Osteoblast (primary cell): Measurements from ENCODE around the gene NELFE. TPM values are rescaled to one million over a fixed set of nuclear protein-coding genes. Genes with fewer than 3 reads are reported as not detected.
"Not testable (repeated sequence)": the region's sequence is repeated elsewhere in the genome, so short reads cannot be mapped to it uniquely, and the experiment has no call there.

Experiments
- DNase-seq: peaks from one replicate; pipeline ENCODE4 v3.0.0; 2011; ENCODE audit warnings: low spot score, mixed read lengths; ENCODE audit not compliant: insufficient read length; ENCODE audit errors: missing footprints
- H2AFZ ChIP-seq: 2 replicates; pipeline ENCODE4 v1.6.0; 2011; ENCODE audit warnings: mild to moderate bottlenecking, low read length
- H3K27ac ChIP-seq: 2 replicates; pipeline ENCODE4 v1.5.1; 2011; ENCODE audit warnings: mild to moderate bottlenecking, low read depth, low read length, moderate library complexity
- H3K27me3 ChIP-seq: 2 replicates; pipeline ENCODE4 v1.6.0; 2012; ENCODE audit warnings: mild to moderate bottlenecking, control low read depth, inconsistent platforms, low read length, moderate library complexity; ENCODE audit not compliant: insufficient read depth
- H3K36me3 ChIP-seq: 2 replicates; pipeline ENCODE4 v1.5.1; 2011; ENCODE audit warnings: mild to moderate bottlenecking, low read length, control low read depth, moderate library complexity; ENCODE audit not compliant: insufficient read depth
- H3K4me1 ChIP-seq: 2 replicates; pipeline ENCODE4 v1.5.1; 2011; ENCODE audit warnings: mild to moderate bottlenecking, low read length, control low read depth, moderate library complexity; ENCODE audit not compliant: insufficient read depth
- H3K4me2 ChIP-seq: 2 replicates; pipeline ENCODE4 v1.6.0; 2011; ENCODE audit warnings: mild to moderate bottlenecking, low read length; ENCODE audit not compliant: insufficient read depth
- H3K4me3 ChIP-seq: fragments of 200-600 bp; sonication (generic); 3 replicates; pipeline ENCODE4 v1.5.1; 2012; ENCODE audit warnings: mild to moderate bottlenecking, low read length, inconsistent platforms; ENCODE audit not compliant: insufficient read depth
- H3K79me2 ChIP-seq: 2 replicates; pipeline ENCODE4 v1.6.0; 2012; ENCODE audit warnings: mild to moderate bottlenecking, low read length, control low read depth, inconsistent platforms; ENCODE audit not compliant: insufficient read depth
- H3K9me3 ChIP-seq: 2 replicates; pipeline ENCODE4 v1.5.1; 2011; ENCODE audit warnings: low read depth, low read length, control low read depth
- H4K20me1 ChIP-seq: 2 replicates; pipeline ENCODE4 v1.6.0; 2012; ENCODE audit warnings: mild to moderate bottlenecking, low read length, control low read depth; ENCODE audit not compliant: insufficient read depth
- total RNA-seq: library from RNA; depleted of rRNA; stranded (reverse); fragments of >200 nt; gene quantifications from 2 replicates; pipeline ENCODE4 v1.2.3, GENCODE V29; 2012

Gene NELFE
- total RNA-seq, 1 donor = 86.5 TPM

- H3K4me3 ChIP-seq, H4K20me1 ChIP-seq, H3K9me3 ChIP-seq, DNase-seq, H3K36me3 ChIP-seq, H2AFZ ChIP-seq, H3K27me3 ChIP-seq, H3K4me1 ChIP-seq, H3K4me2 ChIP-seq, H3K79me2 ChIP-seq, H3K27ac ChIP-seq: not testable (repeated sequence)
These were observed 44.5 kb upstream of the NELFE start for GRCh38 chr6:32003301-32003700.

GRCh38 chr6:32002546-32003268 lies 43.9 kb upstream of the NELFE start:
- not testable (repeated sequence) for H3K36me3 ChIP-seq, H3K4me1 ChIP-seq, H3K27ac ChIP-seq, H3K9me3 ChIP-seq, H2AFZ ChIP-seq, H3K79me2 ChIP-seq, DNase-seq, H3K4me3 ChIP-seq, H3K27me3 ChIP-seq, H3K4me2 ChIP-seq, H4K20me1 ChIP-seq

- H3K27me3 ChIP-seq, H3K4me3 ChIP-seq, H3K79me2 ChIP-seq, H3K27ac ChIP-seq, H4K20me1 ChIP-seq, DNase-seq, H3K36me3 ChIP-seq, H3K4me2 ChIP-seq, H3K9me3 ChIP-seq, H2AFZ ChIP-seq, H3K4me1 ChIP-seq: not testable (repeated sequence)
These were observed 37.6 kb upstream of the NELFE start for GRCh38 chr6:31996385-31996784.

DNA sequence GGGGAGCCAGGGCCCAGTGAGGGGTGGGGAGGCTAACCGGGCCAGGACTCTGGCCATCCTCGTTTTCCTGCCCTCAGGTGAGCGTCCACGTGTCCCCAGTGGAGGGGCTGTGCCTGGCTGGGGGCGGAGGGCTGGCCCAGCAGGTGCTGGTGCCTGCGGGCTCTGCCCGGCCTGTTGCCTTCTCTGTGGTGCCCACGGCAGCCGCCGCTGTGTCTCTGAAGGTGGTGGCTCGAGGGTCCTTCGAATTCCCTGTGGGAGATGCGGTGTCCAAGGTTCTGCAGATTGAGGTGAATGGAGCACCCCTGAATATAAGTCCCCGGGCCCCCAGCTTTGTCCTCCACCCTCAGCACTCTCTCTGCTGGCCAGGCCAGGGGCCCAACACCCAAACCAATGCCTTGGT lies 35.6 kb upstream of the NELFE start:
- DNase-seq, H3K4me1 ChIP-seq, H3K4me3 ChIP-seq, H3K79me2 ChIP-seq, H3K36me3 ChIP-seq, H3K9me3 ChIP-seq, H2AFZ ChIP-seq, H3K4me2 ChIP-seq, H3K27me3 ChIP-seq, H4K20me1 ChIP-seq, H3K27ac ChIP-seq: not testable (repeated sequence)

DNA sequence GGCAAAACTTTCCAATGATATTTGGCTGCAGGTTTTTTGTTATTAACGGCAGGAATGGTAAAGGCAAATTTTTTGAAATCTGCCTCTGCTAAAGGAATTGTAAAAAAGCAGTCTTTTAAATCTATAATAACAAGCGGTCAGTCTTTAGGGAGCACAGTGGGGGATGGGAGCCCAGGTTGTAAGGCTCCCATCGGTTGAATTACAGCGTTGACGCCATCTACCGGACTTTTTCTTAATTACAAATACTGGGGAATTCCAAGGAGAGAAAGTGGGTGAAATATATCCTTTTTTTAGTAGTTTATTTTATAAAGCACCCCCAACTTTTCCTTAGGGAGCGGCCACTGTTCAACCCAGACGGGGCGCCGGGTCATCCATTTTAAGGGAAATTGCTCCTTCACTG lies 30.6 kb upstream of the NELFE start:
- not testable (repeated sequence) for H3K36me3 ChIP-seq, H3K9me3 ChIP-seq, H3K27me3 ChIP-seq, H3K4me3 ChIP-seq, DNase-seq, H3K4me2 ChIP-seq, H4K20me1 ChIP-seq, H3K27ac ChIP-seq, H3K79me2 ChIP-seq, H2AFZ ChIP-seq, H3K4me1 ChIP-seq

DNA sequence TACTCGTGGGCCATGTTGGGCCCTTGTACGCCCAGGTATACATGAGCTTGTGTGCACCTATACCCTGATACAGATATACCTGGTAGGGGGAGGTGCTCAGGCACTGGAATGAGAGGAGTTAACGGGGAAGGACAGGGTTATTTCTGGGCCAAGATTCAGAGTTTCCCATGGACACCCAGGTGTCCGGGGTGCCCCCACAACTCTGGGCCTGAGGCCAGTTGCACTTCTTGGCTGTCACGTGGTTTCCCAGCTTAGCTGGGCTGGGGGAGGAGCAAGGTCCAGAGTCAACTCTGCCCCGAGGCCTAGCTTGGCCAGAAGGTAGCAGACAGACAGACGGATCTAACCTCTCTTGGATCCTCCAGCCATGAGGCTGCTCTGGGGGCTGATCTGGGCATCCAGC lies 23.0 kb upstream of the NELFE start, which contains the start of gene C4A:
Gene C4A (plus strand): TSS at position 314 of the 400 bp plus-strand sequence. CDS start 51 bp downstream, at position 365.
- H3K27ac ChIP-seq, H4K20me1 ChIP-seq, H3K79me2 ChIP-seq, H3K9me3 ChIP-seq, DNase-seq, H3K27me3 ChIP-seq, H3K36me3 ChIP-seq, H3K4me1 ChIP-seq, H2AFZ ChIP-seq, H3K4me2 ChIP-seq, H3K4me3 ChIP-seq: not testable (repeated sequence)

- H3K79me2 ChIP-seq, DNase-seq, H3K36me3 ChIP-seq, H2AFZ ChIP-seq, H3K4me2 ChIP-seq, H3K4me1 ChIP-seq, H3K4me3 ChIP-seq, H3K9me3 ChIP-seq, H3K27ac ChIP-seq, H3K27me3 ChIP-seq, H4K20me1 ChIP-seq: not testable (repeated sequence)
These were observed 22.2 kb upstream of the NELFE start for GRCh38 chr6:31980998-31981397.

DNA sequence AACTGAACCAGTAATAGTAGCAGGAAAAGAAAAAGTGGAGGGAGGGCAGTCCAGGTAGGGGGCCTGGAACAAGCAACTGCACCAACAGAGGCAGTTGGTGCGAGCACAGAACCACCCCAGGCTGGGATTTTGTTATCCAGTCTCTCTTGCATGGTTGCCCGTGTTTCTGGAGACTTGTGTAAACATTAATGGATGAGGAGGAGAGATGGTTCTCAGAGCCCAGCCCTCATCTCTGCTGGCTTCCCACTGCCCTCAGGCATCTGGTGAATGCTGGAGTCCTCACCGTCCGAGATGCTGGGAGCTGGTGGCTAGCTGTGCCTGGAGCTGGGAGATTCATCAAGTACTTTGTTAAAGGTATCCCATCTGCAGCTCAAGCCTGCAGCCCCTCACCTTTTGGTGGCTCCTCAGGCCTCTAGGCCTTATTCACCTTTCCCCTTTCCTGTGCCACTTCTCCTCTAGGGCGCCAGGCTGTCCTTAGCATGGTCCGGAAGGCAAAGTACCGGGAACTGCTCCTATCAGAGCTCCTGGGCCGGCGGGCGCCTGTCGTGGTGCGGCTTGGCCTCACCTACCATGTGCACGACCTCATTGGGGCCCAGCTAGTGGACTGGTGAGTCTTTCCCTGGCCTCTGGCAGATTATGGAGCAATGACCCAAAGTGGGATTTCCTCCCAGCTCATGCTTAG lies 21.6 kb upstream of the NELFE start:
- peak; percentile 85 for DNase-seq
- not testable (repeated sequence) for H3K36me3 ChIP-seq, H3K4me3 ChIP-seq, H3K4me1 ChIP-seq, H3K4me2 ChIP-seq, H3K27me3 ChIP-seq, H3K9me3 ChIP-seq, H2AFZ ChIP-seq, H3K27ac ChIP-seq, H3K79me2 ChIP-seq, H4K20me1 ChIP-seq
